Activated naive CD8-positive, alpha-beta T cell treated with anti-CD3 and anti-CD28 coated beads, Interleukin-2, amount 50 U/mL, for 24 hours (primary cell): ENCODE results near the gene CEP41.

Experiments
- ATAC-seq: fragments of 150-1000 bp; cut with Tn5 transposase; one replicate; pipeline ENCODE4 v1.10.0; 2021
- DNase-seq: peaks from one replicate; pipeline ENCODE4 v3.0.0; 2021
- H3K27ac Mint-ChIP-seq: one replicate; pipeline ENCODE4 v1.8.0; 2021; ENCODE audit warnings: mild to moderate bottlenecking, mixed read lengths
- H3K27me3 Mint-ChIP-seq: one replicate; pipeline ENCODE4 v1.8.0; 2021; ENCODE audit warnings: mixed read lengths
- H3K36me3 Mint-ChIP-seq: one replicate; pipeline ENCODE4 v1.8.0; 2021; ENCODE audit warnings: low read depth, mixed read lengths
- H3K4me1 Mint-ChIP-seq: one replicate; pipeline ENCODE4 v1.8.0; 2021; ENCODE audit warnings: mixed read lengths
- H3K4me3 Mint-ChIP-seq: one replicate; pipeline ENCODE4 v1.8.0; 2021; ENCODE audit warnings: mild to moderate bottlenecking, moderate library complexity, mixed read lengths
- H3K9me3 Mint-ChIP-seq: one replicate; pipeline ENCODE4 v1.8.0; 2021; ENCODE audit warnings: mixed read lengths

The CEP41 gene

DNA sequence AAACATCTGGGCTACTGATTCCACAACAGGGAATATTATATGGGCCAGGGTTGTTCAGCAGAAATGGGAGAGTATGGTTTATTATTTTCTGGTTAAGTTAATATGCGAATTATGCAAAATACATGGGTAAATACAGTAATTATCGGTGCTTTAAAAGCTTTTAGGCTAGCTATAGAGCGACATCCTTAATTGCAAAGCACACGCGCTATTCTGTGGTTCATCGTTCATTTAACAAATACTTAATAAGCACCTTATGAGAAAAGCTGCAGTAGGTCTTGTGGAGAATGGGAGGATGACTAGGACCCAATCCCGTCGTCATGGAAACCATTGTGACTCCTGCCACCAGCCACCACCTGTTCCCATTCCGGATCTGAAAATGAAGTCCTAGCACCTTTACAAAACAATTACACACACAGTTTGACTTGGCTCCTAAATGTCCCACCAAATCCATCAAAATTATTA is 623 bp upstream of the CEP41 start:
- peaks cover 45% of the 10 kb centered on the region for H3K4me1 Mint-ChIP-seq
- H3K27ac Mint-ChIP-seq = peak overlapping the region; percentile 97

DNA sequence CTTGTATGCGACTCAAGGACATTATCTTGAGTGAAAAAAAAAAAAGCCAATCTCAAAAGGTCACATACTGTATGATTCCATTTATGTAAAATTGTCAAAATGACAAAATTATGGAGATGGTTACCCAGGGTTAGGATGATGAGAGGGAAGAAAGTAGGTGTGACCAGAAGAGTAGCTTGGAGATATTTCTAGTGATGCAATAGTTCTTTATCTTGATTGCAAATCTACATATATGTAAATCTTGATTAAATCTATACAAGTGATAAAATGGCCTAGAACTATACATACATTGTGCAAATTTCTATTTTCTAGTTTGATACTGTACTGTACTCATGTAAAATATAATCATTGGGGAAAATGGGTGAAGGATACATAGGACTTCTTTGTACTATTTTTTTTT is 4.6 kb downstream of the CEP41 start:
- H3K27me3 Mint-ChIP-seq = no peaks in the 10 kb centered on the region
- no peak overlapping the region for H3K4me3 Mint-ChIP-seq
- no peak for ATAC-seq
- H3K4me1 Mint-ChIP-seq = peaks cover 41% of the 10 kb centered on the region
- DNase-seq = no peak
- H3K9me3 Mint-ChIP-seq = no peaks in the 10 kb centered on the region
- no peak overlapping the region for H3K27ac Mint-ChIP-seq
- H3K36me3 Mint-ChIP-seq = peaks cover 5% of the 10 kb centered on the region

More for the DNA sequence above, 623 bp upstream of the CEP41 start:
- ATAC-seq (no peak), DNase-seq (no peak)
- Mint-ChIP-seq H3K27me3 (no peaks in the 10 kb centered on the region), H3K36me3 (peaks cover 4% of the 10 kb centered on the region), H3K4me3 (peak overlapping the region; percentile 95), H3K9me3 (no peaks in the 10 kb centered on the region)

DNA sequence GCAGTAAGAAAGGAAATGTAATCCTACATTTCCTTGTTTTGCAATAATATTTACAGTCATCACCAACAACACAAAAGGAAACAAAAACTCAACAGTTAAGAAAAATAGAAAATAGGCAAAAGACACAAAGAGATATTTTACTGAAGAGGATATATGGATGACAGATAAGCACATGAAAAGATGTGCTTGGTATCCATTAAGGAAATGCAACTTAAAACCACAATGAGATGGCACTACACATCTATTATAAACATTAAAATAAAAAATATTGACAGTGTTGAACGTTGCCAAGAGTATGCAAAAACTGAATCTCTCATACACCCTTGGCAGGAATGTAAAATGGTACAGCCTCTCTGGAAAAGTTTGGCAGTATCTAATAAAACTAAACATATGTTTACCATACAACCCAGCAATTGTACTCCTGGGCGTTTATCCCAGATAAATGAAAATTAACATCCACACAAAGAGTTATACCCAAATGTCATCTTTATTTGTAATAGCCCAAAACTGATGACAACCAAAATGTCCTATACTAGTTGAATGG is 5.4 kb downstream of the CEP41 start:
- ATAC-seq (no peak), DNase-seq (no peak)
- H3K4me3 Mint-ChIP-seq = no peak overlapping the region
- no peak overlapping the region for H3K27ac Mint-ChIP-seq
- H3K4me1 Mint-ChIP-seq = peaks cover 35% of the 10 kb centered on the region
- H3K9me3 Mint-ChIP-seq = no peaks in the 10 kb centered on the region
- no peaks in the 10 kb centered on the region for H3K27me3 Mint-ChIP-seq
- H3K36me3 Mint-ChIP-seq = peaks cover 2% of the 10 kb centered on the region

DNA sequence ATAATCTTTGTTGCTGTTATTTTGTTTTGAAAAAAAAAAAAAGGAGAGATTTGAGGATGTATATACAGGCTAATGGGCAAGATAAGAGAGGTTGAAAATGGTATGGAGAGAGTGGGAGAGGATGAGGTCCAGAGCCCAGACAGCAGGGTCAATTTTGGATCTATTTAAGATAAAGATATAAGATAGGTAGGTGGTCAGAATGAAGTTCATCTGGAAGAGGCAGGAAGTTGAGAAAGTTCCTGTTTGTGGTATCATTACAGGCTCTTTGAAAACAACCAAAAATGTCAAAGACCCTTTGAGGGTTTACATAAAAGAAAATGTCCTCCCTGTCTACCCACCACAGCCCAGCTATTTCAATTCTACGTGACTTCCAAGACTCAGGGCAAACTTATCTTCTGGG is 7.5 kb downstream of the CEP41 start:
- no peak for ATAC-seq
- Mint-ChIP-seq H3K27me3 (no peaks in the 10 kb centered on the region), H3K4me1 (peaks cover 24% of the 10 kb centered on the region), H3K9me3 (no peaks in the 10 kb centered on the region), H3K4me3 (no peak overlapping the region), H3K27ac (no peak overlapping the region), H3K36me3 (peaks cover 5% of the 10 kb centered on the region)
- no peak for DNase-seq

DNA sequence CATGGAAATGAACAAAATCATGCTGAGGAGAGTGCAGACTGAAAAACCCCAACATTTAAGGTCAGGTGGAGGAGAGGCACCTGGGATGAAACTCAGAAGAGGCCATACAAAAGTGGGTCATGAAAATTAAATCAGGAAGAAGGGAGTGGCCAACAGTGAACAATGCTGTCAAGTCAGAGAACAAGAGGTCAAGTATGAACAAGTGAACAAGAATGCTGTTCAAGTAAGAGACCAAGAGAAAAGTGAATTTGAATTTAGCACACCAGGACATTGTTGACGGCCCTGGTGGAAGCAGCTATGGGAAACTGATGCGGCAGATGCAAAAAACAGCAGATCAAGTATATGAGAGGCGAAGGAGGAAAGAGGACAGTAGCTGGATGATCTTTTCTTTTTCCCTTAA is 7.9 kb downstream of the CEP41 start:
- H3K4me3 Mint-ChIP-seq = no peak overlapping the region
- H3K36me3 Mint-ChIP-seq = peaks cover 5% of the 10 kb centered on the region
- no peaks in the 10 kb centered on the region for H3K27me3 Mint-ChIP-seq
- no peaks in the 10 kb centered on the region for H3K9me3 Mint-ChIP-seq
- H3K4me1 Mint-ChIP-seq = peaks cover 22% of the 10 kb centered on the region
- no peak for DNase-seq
- H3K27ac Mint-ChIP-seq = no peak overlapping the region
- ATAC-seq = no peak

DNA sequence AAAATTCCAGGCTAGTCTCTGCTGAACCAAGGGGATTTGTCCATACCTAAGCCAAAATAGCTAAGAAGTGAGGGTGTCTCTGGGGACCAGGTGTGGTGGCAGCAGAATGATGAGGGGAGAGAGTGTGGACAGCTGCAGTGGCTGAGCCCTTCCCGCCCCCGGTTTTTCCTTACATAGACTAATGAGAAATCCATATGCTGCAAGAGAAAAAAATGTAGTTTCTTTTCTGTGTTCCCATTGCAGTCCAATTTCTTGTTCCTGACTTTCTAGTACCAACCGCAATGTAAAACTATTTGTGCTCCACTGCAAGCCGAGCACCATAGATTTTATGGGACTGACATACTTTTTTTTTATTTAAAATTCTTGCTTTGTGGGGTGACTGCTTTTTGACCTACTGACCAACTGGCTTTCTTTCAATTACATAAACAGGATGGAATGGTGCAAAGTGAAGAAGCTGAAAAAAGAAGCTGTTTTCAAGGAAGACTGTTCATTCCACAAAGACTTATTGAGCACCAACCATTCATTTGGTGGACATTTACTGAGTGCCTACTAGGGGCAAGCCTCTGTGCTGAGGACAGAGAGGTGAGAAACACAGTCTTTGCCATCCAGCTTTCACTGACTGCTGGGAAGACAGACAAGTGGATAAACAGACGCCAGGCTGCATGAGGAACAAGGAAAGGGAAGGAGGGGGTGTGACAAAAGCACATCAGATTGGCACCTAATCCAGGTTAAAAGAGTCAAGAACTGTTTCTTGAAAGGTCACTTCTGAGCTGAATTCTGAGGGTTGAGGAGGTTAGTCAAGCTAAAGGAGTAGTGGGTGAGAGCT is 9.8 kb downstream of the CEP41 start:
- Mint-ChIP-seq H3K36me3 (peaks cover 10% of the 10 kb centered on the region), H3K4me1 (peaks cover 24% of the 10 kb centered on the region), H3K27me3 (no peaks in the 10 kb centered on the region), H3K27ac (no peak overlapping the region), H3K9me3 (no peaks in the 10 kb centered on the region), H3K4me3 (no peak overlapping the region)
- ATAC-seq = no peak
- DNase-seq = no peak

DNA sequence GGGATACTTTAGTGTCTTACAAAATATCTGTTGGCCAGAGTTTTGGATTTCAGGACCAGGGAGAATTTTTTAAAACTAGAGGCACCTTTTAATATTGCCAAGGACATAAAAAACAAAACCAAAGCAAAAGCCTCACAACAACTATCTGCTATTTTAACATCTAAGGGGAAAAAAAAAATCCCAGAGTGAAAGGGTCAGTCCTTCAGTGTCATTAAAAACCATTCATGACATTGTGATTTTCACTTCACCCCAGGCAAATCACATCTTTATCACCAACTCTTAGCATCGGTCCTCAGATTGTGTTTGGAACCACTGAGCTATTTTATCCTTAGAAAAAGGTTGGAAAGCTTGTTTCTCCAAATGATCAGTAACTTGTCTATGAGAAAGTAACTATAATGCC is 10.7 kb downstream of the CEP41 start:
- ATAC-seq = no peak
- no peak overlapping the region for H3K4me3 Mint-ChIP-seq

DNA sequence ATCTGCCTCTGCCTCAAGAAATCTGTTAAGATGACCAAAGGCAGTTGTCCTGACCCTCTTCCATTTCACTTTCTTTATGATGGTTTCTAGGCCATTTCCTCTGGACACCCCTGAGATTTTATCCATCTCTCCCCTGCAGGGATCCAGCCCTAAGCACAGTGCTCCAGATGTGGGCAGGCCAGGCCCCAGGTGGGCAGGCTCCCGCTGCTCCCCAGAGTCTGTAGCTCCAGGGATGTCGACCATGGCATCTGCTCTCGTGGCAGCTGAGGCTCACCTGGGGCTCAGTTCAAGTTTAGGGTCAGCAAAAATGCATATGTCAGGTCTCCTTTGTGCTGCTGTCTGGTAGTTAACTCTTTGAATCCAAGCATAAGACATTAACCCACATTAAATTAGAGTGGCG is 11.8 kb downstream of the CEP41 start:
- no peak overlapping the region for H3K27ac Mint-ChIP-seq
- DNase-seq = no peak
- peaks cover 12% of the 10 kb centered on the region for H3K36me3 Mint-ChIP-seq
- H3K4me1 Mint-ChIP-seq = peaks cover 28% of the 10 kb centered on the region
- H3K9me3 Mint-ChIP-seq = no peaks in the 10 kb centered on the region
- no peak overlapping the region for H3K4me3 Mint-ChIP-seq
- no peak for ATAC-seq
- no peaks in the 10 kb centered on the region for H3K27me3 Mint-ChIP-seq

More for the DNA sequence above, 10.7 kb downstream of the CEP41 start:
- Mint-ChIP-seq H3K27me3 (no peaks in the 10 kb centered on the region), H3K36me3 (peaks cover 12% of the 10 kb centered on the region), H3K4me1 (peaks cover 32% of the 10 kb centered on the region), H3K9me3 (no peaks in the 10 kb centered on the region), H3K27ac (no peak overlapping the region)
- no peak for DNase-seq

DNA sequence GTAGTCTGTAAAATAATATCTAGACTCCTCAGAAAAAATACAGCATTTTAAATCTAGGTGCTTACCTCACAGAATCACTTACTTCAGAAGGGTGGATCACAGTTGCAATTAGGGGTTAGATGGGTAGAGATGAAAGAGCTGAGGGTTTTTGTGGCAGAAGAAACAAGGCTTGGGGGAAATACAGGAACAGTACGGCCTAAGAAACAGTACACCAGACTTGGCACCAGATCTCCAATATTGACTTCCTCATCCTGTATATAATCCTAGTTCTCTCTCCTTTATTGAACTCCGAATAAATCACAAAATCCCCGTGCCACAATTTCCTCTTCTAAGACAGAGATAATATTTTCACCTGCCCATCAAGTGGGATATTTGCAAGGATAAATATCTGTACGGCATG is 14.3 kb downstream of the CEP41 start:
- DNase-seq (no peak), ATAC-seq (no peak)
- H3K9me3 Mint-ChIP-seq = no peaks in the 10 kb centered on the region
- H3K27me3 Mint-ChIP-seq = no peaks in the 10 kb centered on the region
- H3K36me3 Mint-ChIP-seq = peaks cover 12% of the 10 kb centered on the region
- peaks cover 36% of the 10 kb centered on the region for H3K4me1 Mint-ChIP-seq
- H3K27ac Mint-ChIP-seq = no peak overlapping the region
- no peak overlapping the region for H3K4me3 Mint-ChIP-seq

DNA sequence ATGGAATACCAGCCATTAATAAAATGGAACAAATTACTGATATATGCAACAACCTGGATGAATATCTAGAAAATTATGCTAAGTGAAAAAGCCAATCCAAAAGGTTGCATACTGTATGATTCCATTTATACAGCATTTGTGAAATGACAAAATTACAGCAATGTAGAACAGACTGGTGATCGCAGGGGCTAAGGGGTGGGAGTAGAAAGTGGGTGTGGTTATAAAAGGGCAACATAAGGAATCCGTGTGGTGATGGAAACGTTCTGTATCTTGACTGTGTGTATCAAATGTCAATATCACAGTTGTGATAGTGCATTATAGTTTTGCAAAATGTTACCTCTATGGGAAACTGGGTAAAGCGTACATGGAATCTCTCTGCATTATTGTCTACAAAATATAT is 15.0 kb downstream of the CEP41 start:
- H3K4me3 Mint-ChIP-seq = no peak overlapping the region
- DNase-seq (no peak), ATAC-seq (peak; percentile 53)
- peaks cover 40% of the 10 kb centered on the region for H3K4me1 Mint-ChIP-seq
- no peaks in the 10 kb centered on the region for H3K27me3 Mint-ChIP-seq
- H3K27ac Mint-ChIP-seq = no peak overlapping the region
- peaks cover 12% of the 10 kb centered on the region for H3K36me3 Mint-ChIP-seq
- no peaks in the 10 kb centered on the region for H3K9me3 Mint-ChIP-seq

DNA sequence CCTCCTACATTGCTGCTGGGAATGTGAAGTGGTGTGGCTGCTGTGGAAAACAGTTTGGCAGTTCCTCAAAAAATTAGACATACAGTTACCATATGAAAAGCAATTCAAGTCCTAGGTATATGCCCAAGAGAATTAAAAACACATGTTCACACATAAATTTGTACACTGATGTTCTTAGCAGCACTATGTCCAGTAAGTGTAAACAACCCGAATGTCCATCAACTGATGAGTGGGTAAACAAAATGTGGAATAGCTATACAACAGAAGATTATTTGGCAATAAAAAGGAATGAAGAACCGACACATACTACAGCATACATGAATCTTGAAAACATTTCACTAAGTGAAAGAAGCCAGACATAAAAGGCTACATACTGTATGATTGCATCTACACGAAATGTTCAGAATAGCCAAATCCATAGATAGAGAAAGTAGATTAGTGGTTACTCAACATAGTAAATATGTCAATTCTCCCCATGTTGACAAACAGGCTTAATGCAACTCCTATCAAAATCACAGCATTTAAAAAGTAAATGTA is 17.2 kb downstream of the CEP41 start:
- H3K4me3 Mint-ChIP-seq = no peak overlapping the region
- peaks cover 55% of the 10 kb centered on the region for H3K4me1 Mint-ChIP-seq
- no peak overlapping the region for H3K27ac Mint-ChIP-seq
- DNase-seq (no peak), ATAC-seq (no peak)
- no peaks in the 10 kb centered on the region for H3K27me3 Mint-ChIP-seq
- H3K9me3 Mint-ChIP-seq = no peaks in the 10 kb centered on the region
- H3K36me3 Mint-ChIP-seq = peaks cover 8% of the 10 kb centered on the region

DNA sequence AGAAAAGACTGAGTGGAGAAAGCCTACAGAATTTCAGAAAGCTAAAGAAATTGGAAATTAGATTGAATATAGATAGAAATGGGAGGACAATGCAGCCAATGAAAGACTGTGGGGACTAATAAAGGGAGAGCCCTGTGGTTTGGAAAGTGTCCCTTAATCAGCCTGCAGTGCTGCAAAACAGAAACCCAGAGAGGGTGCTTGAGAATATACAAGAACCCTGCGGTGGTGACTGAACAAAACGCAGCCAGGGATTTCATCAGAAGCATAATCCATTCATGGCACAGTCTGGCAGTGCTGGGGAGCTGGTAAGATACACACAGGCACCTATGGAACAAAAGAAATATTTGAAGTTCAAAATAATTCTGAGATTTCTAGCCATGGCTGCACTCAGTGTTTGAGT is 19.1 kb downstream of the CEP41 start:
- Mint-ChIP-seq H3K36me3 (peaks cover 5% of the 10 kb centered on the region), H3K4me1 (peaks cover 66% of the 10 kb centered on the region), H3K27me3 (no peaks in the 10 kb centered on the region), H3K27ac (peak overlapping the region; percentile 80), H3K9me3 (no peaks in the 10 kb centered on the region), H3K4me3 (peak overlapping the region; percentile 29)
- ATAC-seq (peak; percentile 53), DNase-seq (no peak)

DNA sequence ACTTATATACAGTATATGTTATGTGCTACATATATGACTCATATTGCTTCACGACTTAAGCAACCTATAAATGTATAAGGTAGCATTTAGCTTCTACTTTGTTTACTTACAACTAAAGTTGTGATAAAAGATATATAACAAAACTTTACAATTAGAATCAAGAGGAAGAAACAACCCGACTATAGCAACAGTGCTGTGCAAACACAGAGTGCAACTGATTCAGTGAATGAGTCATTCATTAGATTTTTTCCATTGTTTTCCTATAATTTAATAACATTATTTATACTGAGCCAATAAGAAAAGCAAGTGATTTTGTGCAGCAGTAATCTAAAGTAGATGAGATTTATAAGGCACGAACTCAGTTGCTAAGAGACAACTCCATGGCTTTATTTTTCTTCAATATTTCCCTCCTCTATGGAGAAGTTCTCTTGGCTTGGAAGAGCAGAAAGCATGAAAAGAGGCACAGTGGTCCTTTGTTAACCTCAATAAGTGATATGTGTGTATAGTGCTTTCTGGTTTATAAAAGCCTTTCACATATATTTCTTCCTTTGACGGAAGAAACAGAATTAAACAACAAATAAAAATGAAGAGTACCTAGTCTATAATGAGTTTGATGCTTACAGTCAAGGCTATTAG is 19.8 kb downstream of the CEP41 start:
- Mint-ChIP-seq H3K9me3 (no peaks in the 10 kb centered on the region), H3K4me1 (peaks cover 66% of the 10 kb centered on the region), H3K4me3 (no peak overlapping the region), H3K27me3 (no peaks in the 10 kb centered on the region), H3K27ac (peak overlapping the region; percentile 30), H3K36me3 (peaks cover 2% of the 10 kb centered on the region)
- DNase-seq (no peak), ATAC-seq (no peak)

DNA sequence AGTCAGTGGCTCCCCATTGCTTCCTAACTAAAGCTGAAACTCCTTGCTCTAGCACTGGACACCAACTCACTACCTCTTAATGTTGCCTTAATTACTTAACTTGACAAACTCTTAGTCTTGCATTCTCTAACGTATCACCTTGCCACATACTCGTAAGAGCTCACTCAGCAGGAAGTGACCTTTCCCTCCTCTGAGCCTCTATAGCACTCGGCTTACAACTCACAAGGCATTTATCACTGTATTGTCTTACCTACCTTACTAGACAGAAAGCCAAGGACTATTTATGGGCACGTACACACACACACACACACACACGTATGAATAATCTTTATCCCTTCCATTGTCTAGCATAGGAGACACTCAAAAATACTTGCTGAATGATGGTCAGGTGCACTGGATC is 21.2 kb downstream of the CEP41 start:
- no peaks in the 10 kb centered on the region for H3K9me3 Mint-ChIP-seq
- peaks cover 64% of the 10 kb centered on the region for H3K4me1 Mint-ChIP-seq
- ATAC-seq (peak; percentile 82), DNase-seq (no peak)
- H3K36me3 Mint-ChIP-seq = no peaks in the 10 kb centered on the region
- peak overlapping the region; percentile 28 for H3K27ac Mint-ChIP-seq
- no peaks in the 10 kb centered on the region for H3K27me3 Mint-ChIP-seq
- peak overlapping the region; percentile 2 for H3K4me3 Mint-ChIP-seq

DNA sequence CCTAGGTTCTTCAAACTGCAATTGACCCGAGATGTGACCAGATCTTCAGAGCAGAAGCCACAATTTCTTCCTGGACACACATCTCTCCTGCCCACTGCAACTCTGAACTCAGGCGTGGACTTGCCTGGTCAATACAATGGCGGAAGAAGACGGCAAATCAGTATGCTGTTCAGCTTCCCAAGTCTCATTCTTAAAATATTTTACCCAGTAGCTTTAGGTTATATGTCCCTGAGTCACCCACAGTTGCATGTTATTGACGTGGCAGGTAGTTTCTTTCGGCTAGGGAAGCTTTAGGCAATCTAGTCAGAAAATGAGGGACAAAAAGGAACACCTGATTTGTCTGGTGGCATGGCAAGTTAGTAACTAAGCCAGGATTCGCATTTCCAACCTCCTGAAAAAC is 22.5 kb downstream of the CEP41 start:
- no peak overlapping the region for H3K27ac Mint-ChIP-seq
- no peak for DNase-seq
- ATAC-seq = no peak
- no peaks in the 10 kb centered on the region for H3K27me3 Mint-ChIP-seq
- no peak overlapping the region for H3K4me3 Mint-ChIP-seq
- no peaks in the 10 kb centered on the region for H3K36me3 Mint-ChIP-seq
- H3K9me3 Mint-ChIP-seq = no peaks in the 10 kb centered on the region
- peaks cover 74% of the 10 kb centered on the region for H3K4me1 Mint-ChIP-seq
